ENCODE measurements around the gene LRRFIP2.
"Not testable (repeated sequence)": the region's sequence is repeated elsewhere in the genome, so short reads cannot be mapped to it uniquely, and the experiment has no call there.

Gene LRRFIP2

DNA sequence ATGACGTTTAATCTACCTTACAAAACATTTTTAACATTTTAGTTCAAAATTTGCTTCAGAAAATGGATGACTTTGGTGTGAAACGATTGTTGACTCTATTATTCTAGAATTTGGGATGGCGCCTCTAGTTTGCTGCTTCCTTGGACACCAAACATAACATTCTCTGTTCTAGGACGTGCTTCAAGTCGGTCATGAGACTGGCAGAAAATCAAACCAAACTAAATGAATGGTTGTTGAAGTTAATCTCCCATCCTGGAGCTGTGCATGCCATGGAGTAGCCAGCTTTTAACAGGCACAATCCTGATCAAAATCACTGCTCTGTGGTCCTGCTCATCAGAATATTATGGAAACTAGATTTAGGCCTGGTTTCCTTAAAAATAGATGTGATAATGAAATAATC, 9.6 kb upstream of the LRRFIP2 start:
- DNase-seq = no peak

DNA sequence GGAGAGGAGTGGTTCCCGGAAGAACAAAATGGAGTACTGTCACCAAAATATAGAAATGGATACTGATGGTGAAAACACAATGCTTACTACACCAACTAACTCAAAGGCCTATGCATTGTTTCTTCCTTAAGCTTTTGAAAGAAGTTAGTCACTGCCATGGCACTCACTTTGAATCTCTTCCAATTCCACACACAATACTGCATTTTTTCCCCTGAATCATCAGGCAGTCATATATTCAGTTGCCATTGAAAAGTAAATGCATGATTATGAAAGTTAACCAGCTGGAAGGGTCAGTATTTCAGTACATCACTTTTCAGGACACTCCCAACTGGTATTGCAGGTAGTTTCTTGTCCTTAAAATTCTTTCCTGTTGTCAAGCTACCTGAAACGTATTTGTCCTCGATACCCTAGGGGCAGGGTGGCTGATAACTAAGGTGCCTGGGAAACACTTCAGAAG, 9.0 kb upstream of the LRRFIP2 start:
- no peak for DNase-seq

DNA sequence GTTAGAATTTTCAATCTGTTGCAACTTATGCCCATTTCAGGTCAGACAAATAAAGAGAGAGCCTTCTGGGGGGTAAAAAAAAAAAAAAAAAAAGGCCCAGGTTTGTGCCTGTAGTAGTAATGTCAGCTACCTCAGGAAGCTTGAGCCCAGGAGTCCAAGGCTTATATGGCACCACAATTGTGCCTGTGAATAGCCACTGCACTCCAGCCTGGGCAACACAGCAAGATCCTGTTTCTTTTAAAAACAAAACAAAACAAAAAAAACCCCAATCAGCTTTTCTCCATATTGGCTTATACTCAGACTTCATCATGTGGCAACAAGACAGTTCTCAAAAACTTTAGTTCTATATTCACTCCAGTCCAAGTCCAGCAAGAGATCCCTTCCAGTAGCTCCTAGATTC, 8.4 kb upstream of the LRRFIP2 start:
- no peak for DNase-seq

DNA sequence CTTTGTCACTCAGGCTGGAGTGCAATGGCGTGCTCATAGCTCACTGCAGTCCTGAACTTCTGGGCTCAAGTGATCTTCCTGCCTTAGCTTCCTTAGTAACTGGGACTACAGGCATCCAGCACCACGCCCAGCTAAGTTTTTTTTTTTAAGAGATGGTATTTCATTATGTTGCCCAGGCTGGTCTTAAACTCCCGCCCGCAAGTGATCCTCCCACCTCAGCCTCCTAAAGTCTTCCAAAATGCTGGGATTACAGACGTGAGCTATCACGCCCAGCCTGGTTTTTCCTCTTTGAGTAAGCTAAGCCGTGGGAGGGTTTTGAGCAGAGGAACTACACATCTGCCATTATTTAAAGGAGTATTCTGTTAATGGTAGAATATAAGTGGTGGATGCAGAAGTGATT, 7.4 kb upstream of the LRRFIP2 start:
- no peak for DNase-seq

DNA sequence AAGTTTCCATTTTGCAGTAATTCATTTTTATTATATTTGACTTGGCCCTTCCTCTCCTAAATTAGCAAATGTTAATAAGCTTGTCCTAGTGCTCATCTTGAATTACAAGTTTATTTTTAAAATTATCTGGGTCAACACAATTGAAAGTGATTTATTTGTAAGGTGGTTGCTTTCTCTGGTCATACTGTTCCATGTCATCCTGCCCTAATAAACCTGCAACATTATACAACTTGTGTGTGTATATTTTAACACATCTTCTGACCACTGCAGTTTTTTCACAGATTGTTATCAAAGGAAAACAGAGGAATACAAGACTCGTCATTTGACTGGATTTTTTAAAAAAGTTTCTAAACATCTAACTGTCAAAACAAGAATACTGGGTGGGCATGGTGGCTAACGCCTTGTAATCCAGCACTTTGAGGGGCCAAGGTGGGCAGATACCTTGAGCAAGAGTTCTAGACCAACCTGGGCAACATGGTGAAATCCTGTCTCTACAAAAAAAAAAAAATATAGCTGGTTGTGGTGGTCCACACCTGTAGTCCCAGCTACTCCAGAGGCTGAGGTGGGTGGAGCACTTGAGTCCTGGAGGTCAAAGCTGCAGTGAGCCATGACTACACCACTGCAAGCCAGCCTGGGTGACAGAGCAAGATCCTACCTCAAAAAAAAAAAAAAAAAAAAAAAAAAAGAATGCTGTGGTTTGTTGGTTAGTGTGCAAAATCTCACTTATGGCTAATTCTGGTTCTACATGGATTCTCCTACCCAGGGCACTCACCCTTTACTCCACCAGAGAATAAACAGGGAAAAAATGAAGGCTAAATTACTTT, 5.0 kb upstream of the LRRFIP2 start:
- no peak for DNase-seq

DNA sequence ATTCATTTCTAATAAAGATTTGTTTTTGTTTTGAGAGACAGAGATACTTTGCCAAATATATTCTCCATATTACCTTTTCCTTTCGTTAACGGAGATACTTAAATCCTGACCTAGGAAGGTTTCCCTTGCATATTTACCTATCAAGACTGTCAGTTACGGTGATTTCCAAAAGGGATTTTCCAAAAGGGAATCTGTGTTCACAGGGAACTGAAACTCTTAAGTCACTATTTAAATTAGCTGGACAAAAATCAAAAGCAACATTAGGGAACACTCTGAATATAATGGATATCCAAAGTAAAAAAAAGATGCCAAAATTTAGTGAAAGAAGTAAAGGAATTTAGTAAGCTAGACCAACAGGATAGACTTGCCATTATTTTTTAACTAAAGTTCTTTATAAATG, 576 bp downstream of the LRRFIP2 start:
- no peak for DNase-seq

DNA sequence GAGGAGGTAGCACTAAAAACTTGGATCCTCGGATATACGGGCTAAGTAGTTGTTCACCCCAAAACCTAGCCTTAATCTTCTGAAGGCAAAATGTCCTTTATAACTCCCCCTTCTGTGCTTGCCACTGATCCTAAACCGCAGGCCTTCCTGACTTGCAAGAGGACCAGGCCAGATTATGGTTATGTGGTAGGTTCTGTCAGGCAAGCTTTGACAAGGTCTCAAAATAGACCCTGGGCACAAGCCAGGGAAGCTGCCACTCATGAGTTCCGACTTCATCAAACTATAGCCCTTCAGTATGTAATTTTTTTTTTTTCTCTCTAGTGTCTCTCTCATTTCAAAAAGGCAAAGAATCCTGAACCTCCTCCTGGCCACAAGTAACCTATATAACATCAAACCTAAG, 3.2 kb downstream of the LRRFIP2 start:
- no peak for DNase-seq

DNA sequence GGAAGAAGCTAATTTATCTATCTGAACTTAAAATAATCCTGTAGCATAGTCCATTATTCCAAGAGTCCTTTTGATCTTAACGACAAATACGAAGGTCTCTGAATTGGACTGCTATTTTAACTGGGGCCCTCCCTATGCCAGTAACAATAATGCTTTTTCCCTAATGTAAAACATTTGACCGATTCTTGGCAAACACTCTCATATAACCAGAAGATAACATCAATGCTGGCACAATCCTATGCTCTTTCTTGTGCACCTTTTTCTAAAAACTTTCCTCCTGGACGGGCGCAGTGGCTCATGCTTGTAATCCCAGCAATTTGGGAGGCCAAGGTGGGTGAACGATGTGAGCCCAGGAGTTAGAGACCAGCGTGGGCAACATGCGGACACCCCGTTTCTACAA, 3.9 kb downstream of the LRRFIP2 start:
- DNase-seq = no peak

DNA sequence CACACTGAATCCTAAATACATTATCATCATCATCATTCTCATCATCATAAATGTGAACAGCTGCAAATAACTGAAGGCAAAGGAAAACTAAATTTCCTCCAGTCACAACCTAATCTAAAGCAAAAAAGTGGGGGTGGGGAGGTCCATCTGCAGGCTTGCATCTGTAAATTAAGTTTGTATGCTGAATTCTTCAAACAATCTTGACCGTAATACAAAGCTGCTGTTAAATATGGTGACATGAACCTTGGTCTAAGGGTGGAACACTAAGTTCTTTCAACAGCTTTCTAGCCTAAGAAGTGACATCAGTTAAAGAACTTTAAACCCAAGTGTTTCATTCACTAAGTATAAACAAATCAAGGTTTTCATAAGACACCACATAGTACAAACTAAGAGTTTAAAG, 4.3 kb downstream of the LRRFIP2 start:
- DNase-seq = no peak

DNA sequence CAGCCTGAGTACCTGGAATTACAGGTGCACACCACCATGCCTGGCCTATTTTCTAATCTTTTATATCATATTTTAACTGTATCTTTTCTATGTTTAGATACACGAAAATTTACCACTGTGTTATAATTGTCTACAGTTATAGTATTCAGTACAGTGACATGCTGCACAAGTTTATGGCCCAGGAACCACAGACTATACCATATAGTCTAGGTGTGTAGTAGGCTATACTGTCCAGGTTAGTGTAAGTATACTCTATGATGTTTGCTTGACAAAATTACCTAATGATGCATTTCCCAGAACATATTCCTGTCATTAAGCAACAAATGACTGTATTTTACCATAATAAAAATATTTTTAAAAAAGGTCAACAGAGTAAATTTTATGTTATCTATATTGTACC, 5.5 kb downstream of the LRRFIP2 start:
- DNase-seq = no peak

DNA sequence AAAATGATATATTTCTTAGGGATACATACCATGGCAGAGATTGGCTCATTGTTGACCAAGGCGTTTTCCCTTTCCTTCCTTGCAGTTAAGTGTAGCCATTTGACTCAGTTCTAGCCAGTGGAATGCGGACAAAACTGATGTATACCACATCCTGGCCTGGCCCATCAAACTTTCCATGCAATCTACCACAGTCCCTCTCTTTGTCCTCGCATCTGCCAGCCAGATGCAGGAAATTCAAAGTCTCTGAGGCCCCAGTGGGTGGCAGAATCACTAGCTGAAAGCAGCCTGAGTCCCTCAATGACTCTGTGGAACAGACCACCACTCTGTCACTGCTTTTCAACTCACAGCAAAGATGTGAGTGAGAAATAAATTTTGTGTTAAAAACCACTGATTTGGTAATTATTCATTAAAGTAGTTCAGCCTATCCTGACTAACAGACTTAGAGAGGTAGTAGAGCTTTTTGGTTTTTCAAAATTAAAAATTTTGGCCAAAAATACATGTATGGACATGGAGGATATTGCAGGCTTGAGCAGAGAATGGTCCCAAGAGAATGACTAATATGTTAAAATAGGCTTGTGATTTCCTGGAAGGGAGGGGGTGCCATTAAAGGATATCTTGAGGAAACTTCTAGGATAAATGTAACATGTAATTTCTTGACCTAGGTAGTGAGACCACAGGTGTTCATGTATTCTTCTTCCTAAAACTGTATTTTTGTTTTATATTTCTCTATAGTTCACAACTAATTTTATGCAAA, 10.9 kb downstream of the LRRFIP2 start:
- no peak for DNase-seq

DNA sequence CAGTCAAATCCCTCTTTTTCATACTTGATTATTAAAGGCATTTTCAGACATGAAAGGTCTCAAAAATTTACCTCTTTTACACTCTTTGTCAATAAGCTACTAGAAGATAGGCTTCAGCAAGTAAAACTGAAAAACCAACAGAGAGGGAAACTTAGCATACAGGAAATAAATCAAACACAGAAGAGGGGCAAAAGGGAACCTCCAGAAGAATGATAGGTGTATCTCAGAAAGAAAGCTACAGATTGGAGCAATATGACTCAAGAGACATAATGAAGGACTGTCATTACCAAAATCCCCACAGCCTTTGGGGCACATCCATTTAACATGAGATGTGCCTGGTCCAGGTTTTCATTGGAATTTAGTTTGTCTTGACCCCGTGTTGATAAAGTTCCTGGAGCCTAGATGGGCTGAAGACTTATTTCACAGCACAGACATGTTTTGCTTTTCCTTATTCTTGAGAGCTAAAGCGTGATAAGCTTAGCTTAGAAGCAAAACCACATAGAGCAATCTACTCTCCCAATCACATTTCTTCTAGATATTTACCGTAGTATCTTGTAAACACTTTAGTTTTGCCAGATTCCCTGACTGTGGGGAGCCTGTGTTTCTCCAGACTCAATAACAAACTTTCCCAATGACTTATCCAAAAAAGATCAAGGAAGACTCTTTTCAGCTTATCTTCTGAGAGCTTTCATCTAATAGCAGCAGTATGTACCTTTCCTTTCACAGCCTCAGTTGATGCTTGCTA, 11.7 kb downstream of the LRRFIP2 start:
- DNase-seq = no peak

DNA sequence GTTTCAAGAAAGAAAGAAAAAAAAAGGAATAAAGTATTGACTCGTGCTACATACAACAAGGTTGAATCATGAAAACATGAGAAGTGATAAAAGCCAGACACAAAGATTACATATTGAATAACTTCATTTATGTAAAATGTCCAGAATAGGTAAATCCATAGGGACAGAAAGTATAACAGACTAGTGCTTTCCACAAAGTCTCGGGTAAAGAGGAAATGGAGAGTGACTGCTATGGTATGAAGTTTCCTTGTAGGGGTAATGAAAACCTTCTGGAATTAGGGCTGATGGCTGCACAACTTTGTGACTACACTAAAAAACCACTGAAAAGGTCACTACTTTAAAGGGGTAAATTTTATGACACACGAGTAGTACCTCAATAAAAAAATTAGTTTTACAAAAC, 13.0 kb downstream of the LRRFIP2 start:
- DNase-seq = no peak

DNA sequence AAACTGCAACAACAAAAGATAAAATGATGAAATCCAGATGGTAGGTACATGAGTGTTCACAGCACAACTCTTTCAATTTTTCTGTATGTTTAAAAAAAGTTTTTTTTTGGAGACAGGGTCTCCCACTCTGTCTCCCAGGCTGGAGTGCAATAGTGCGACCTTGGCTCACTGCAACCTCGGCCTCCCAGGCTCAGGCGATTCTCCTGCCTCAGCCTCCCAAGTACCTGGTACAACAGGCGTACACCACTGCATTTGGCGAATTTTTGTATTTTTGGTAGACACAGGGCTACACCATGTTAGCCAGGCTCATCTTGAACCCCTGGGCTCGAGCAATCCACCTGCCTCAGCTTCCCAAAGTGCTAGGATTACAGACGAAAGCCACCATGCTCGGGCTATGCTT, 18.6 kb downstream of the LRRFIP2 start:
- DNase-seq = no peak

DNA sequence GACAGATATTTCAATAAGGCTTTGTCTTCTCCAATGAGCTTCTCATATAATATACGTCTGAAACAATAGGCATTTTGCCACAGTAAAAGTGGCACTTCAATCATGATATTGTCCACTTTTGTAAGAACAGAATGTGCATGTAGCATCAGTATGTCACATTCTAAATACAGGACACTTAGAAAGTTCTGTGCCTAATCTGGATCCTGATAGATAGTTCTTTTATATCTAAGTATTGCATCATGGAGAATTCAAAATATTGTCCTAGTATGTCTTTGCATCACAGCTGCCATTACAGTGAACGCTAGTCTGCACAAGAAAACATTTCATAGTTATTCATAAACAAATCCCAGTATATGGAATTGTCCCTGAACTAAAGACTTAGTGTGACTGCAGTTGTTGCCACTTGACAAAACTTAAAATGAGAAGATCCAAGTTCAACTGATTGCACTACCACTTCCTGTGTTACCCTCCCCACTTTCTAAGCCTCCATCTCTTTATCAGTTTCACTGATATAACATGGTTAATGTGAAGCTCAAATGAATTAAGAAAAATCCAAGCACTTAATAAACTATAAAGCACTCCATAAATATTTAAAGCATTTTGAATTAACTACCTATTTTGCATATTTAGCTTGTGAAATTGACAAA, 19.6 kb downstream of the LRRFIP2 start:
- no peak for DNase-seq

DNA sequence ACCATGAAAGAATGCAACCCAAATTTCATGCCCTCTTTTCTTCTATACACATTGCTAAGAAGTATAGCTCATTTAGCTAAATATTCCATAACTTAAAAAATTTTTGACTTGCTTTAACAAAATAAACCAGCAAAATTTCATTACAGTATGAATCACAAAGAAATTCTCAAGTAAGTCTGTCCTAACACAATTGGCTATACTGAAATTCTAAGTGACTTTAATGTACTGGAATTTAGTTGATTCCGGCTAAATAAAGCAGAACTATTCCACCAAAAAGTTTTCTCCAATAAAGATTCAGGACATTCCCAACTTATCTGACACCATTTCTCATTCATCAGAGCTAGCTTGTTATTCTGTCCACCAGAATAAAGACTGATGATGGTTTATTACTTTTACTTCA, 23.8 kb downstream of the LRRFIP2 start:
- no peak for DNase-seq

DNA sequence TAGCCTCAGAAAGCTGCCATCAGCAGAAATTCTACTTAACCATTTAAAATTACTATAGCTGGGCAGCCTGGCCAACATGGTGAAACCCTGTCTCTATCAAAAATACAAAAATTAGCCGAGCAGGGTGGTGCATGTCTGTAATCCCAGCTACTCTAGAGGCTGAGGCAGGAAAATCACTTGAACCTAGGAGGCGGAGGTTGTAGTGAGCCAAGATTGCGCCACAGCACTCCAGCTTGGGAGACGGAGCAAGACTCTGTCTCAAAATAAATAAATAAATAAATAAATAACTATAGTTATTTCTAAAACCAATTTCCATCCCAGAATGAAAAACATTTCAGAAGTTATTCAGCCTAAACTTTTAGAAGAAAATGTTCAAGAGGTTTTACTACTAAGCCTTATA, 25.1 kb downstream of the LRRFIP2 start:
- no peak for DNase-seq

DNA sequence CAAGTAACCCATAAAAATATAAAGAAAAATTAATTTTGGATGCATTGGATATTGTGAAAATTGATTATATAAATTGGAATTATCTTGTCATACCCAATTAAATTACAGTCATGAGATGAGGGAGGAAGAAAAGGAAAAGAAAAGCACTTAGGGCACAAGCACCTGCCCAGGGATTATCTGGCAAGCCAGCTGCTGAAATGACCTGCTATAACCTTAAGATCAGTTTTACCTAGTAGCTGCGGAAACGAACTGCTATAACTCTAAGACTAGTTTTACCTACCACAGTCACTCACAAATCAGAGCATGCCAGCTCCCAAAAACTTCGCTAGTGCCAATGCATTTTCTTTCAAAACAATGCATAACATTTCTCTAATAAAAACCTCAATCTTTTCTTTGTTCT, 26.2 kb downstream of the LRRFIP2 start:
- DNase-seq = no peak

DNA sequence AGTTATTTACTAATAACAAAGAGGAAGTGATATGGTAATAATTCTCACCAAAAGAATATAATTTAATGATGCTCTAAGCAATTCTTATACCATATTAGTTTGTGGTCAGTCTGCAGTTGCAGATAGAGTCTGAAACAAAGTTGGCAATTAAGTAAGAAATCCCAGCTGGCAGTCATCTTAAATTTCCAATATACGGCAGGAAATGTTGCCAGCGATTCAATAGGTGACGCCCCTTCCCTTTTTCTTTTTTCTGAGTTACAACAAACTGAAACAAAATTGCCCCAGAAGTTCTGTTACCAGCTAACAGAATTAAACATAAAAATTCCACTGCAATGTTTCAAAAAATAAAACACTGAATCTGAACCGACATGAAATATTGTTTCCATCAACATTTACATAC, 26.7 kb downstream of the LRRFIP2 start:
- no peak for DNase-seq

DNA sequence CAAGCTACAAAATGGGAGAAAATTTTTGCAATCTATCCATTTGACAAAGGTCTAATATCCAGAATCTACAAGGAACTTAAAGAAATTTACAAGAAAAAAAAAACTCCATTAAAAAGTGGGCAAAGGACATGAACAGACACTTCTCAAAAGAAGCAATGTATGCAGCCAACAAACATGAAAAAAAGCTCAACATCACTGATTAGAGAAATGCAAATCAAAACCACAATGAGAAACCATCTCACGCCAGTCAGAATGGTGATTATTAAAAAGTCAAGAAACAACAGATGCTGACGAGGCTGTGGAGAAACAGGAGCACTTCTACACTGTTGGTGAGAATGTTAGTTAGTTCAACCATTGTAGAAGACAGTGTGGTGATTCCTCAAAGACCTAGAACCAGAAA, 27.5 kb downstream of the LRRFIP2 start:
- DNase-seq = not testable (repeated sequence)

DNA sequence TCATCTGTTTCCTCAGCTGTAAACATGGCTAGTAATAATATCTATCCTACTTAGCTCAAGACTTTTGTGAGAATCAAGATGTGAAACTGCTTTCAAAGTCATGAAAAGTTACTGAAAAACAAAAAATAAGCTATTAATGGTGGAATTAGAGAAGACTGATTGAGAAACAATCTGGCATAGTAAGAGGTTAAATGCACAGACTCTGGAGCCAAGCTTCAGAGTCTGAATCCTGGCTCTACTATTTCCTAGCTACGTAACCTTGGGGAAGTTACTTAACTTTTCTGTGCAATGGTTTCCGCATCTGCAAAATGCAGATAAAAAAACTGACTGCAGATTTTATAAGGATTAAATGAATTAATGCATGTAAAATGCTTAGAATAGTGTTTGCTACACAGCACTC, 28.8 kb downstream of the LRRFIP2 start:
- DNase-seq = no peak

DNA sequence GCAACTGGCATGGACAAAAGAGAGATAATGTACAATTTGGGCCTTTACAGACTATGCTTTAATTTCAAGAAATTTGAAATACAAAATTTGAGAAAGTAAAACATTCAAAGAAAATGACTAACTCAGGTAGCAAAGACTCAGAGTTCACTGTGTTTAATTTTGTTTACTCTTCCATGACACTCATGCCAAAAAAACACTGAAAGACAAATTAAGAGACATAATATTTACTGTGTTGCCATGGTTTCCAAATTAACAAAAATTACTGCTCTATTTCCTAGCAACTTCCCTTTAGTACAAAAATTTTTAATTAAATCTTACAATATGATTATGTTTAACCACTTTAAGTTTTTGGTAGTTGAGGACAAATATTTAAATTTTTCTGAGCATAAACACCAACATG, 29.6 kb downstream of the LRRFIP2 start:
- DNase-seq = peak; percentile 17

DNA sequence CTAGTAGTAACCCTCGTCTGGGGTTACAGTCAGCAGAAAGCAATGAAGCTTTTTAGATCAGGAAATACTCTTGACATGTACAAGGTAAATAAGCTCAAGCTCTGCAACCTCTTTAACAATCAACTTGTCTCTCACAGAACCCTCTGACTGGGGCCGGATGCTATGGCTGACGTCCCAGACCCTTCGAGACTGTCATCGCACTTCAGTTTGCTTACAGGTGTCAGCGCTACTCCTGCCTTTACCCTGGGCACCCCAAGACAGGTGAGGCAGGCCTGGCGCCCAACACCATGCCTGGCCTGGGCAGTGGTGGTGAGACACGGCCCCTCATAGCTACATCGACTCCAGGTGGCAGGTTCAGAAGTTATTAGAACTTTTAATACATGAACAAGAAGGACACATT, 30.6 kb downstream of the LRRFIP2 start:
- no peak for DNase-seq
